Glutamatergic neuron (in vitro differentiated cells): Measurements from ENCODE around the gene NAV3. TPM values are rescaled to one million over a fixed set of nuclear protein-coding genes. Genes with fewer than 3 reads are reported as not detected.

Experiments used
- DNase-seq: peaks from one replicate; pipeline ENCODE4 v3.0.0; 2022
- H3K27ac Mint-ChIP-seq: one replicate; pipeline ENCODE4 v1.8.0; 2020; ENCODE audit warnings: mild to moderate bottlenecking, mixed read lengths, inconsistent platforms; ENCODE audit not compliant: unreplicated experiment
- H3K27me3 Mint-ChIP-seq: one replicate; pipeline ENCODE4 v1.8.0; 2020; ENCODE audit warnings: mild to moderate bottlenecking, moderate library complexity, mixed read lengths, inconsistent platforms; ENCODE audit not compliant: unreplicated experiment
- H3K36me3 Mint-ChIP-seq: one replicate; pipeline ENCODE4 v1.8.0; 2020; ENCODE audit warnings: mild to moderate bottlenecking, mixed read lengths, inconsistent platforms; ENCODE audit not compliant: unreplicated experiment
- H3K4me1 Mint-ChIP-seq: one replicate; pipeline ENCODE4 v1.8.0; 2020; ENCODE audit warnings: mild to moderate bottlenecking, low read depth, mixed read lengths, inconsistent platforms; ENCODE audit not compliant: unreplicated experiment
- H3K4me3 Mint-ChIP-seq: one replicate; pipeline ENCODE4 v1.8.0; 2020; ENCODE audit warnings: mild to moderate bottlenecking, mixed read lengths, inconsistent platforms; ENCODE audit not compliant: unreplicated experiment
- H3K9me3 Mint-ChIP-seq: one replicate; pipeline ENCODE4 v1.8.0; 2020; ENCODE audit warnings: mild to moderate bottlenecking, moderate library complexity, mixed read lengths, inconsistent platforms; ENCODE audit not compliant: unreplicated experiment
- total RNA-seq: library from RNA; stranded (reverse); fragmentation: NEBNext Ultra II Directional; extraction: Animal tissue kit (Norgen Biotek cat#: 25700); gene quantifications from one replicate; pipeline ENCODE4 v1.2.1, GENCODE V29; 2021; ENCODE audit not compliant: unreplicated experiment
- TF ChIP-seq, protein P1 (sequence below): fragments of 200-600 bp; sonication (generic); IDR thresholded peaks from one replicate; pipeline ENCODE4 v1.5.0; 2021; ENCODE audit not compliant: partially characterized antibody, unreplicated experiment

NAV3 gene
- total RNA-seq, 1 donor from 2014 or later = 13.6 TPM

DNA sequence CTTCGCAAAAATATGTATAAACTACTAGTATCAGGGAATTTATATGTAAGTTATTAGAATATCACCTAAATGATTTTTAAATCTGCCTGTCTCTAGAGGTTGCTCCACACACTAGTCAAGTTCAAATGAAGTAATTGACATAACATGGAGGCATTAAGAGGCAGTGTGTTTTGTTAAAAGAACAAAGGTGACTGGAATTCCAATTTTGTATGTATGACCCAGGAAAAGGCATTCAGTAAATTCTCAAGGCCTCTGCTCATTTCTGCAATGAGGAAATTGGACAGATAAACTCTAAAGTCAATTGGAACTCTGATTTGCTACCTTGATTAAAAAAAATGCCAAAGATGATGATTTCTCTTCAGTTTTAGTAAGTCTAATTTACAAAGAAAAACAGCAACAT is 117.1 kb downstream of the NAV3 start:
- Mint-ChIP-seq H3K9me3 (no peaks in the 10 kb centered on the region), H3K27ac (no peak overlapping the region), H3K4me1 (no peaks in the 10 kb centered on the region), H3K27me3 (no peaks in the 10 kb centered on the region), H3K4me3 (no peak overlapping the region), H3K36me3 (no peaks in the 10 kb centered on the region)
- no peak for DNase-seq
- TF ChIP-seq, protein P1, sequence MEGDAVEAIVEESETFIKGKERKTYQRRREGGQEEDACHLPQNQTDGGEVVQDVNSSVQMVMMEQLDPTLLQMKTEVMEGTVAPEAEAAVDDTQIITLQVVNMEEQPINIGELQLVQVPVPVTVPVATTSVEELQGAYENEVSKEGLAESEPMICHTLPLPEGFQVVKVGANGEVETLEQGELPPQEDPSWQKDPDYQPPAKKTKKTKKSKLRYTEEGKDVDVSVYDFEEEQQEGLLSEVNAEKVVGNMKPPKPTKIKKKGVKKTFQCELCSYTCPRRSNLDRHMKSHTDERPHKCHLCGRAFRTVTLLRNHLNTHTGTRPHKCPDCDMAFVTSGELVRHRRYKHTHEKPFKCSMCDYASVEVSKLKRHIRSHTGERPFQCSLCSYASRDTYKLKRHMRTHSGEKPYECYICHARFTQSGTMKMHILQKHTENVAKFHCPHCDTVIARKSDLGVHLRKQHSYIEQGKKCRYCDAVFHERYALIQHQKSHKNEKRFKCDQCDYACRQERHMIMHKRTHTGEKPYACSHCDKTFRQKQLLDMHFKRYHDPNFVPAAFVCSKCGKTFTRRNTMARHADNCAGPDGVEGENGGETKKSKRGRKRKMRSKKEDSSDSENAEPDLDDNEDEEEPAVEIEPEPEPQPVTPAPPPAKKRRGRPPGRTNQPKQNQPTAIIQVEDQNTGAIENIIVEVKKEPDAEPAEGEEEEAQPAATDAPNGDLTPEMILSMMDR = no peak

DNA sequence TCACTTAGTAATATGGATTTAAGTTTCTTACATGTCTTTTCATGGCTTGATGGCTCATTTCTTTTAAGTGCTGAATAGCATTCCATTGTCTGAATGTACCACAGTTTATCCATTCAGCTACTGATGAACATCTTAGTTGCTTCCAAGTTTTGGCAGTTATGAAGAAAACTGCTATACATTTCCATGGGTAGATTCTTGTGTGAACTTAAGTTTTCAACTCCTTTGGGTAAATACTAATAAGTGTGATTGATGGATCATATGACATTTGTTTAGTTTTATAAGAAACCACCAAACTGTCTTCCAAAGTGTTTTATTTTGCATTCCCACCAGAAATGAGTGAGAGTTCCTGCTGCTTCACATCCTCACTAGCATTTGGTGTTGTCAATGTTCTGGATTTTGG is 119.2 kb downstream of the NAV3 start:
- Mint-ChIP-seq H3K9me3 (no peaks in the 10 kb centered on the region), H3K27ac (no peak overlapping the region), H3K27me3 (no peaks in the 10 kb centered on the region), H3K36me3 (no peaks in the 10 kb centered on the region), H3K4me3 (no peak overlapping the region), H3K4me1 (no peaks in the 10 kb centered on the region)
- no peak for DNase-seq
- TF ChIP-seq, protein P1 = no peak

DNA sequence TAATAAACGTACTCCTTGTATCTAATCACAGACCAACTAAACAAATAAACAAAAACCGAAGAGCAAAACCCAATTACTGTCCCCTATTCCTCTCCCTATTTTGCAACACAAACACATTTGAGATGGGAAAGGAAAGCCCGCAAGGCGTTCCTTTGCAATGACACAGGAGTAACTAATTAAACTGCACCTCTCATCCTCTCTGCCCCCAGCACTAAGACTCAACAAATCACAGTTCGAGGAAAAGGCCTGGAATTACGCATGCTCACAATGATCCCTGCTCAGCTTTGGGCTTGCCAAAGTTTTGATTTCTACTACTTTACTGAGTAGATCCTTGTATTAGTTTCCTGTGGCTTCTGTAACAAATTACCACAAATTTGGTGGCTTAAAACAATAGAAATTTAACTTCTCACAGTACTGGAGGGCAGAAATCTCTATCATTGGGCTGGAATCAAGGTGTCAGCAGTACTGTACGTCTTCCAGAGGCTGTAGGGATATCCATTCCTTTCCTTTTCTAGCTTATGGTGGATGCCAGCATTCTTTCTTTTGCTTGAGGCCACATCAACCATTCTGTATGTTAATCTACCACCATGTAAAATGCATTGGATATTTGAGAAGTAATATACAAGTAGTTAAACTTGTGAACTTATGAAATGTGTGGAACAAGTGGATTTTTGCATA is 123.0 kb downstream of the NAV3 start:
- Mint-ChIP-seq H3K4me3 (no peak overlapping the region), H3K27me3 (no peaks in the 10 kb centered on the region), H3K27ac (no peak overlapping the region), H3K4me1 (no peaks in the 10 kb centered on the region), H3K36me3 (no peaks in the 10 kb centered on the region), H3K9me3 (no peaks in the 10 kb centered on the region)
- TF ChIP-seq, protein P1 = no peak
- no peak for DNase-seq

DNA sequence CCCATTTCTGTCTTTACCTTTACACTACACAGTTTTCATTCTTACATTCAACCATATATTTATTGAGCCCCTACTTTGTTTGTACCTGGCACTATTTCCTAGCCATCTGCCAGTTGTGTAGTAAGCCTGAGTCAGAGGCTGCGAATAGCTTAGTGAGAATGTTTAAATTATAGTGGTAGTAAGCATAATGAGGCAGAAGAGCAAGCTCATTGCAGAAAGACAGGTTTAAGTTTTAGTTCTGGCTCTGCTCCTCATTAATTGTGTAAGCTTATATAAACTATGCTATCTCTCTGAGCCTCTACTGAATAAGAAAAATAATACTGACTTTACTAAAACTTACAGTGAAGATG is 123.5 kb downstream of the NAV3 start:
- TF ChIP-seq, protein P1 = no peak
- Mint-ChIP-seq H3K4me3 (no peak overlapping the region), H3K27ac (no peak overlapping the region), H3K4me1 (no peaks in the 10 kb centered on the region), H3K27me3 (no peaks in the 10 kb centered on the region), H3K36me3 (no peaks in the 10 kb centered on the region), H3K9me3 (no peaks in the 10 kb centered on the region)
- no peak for DNase-seq

DNA sequence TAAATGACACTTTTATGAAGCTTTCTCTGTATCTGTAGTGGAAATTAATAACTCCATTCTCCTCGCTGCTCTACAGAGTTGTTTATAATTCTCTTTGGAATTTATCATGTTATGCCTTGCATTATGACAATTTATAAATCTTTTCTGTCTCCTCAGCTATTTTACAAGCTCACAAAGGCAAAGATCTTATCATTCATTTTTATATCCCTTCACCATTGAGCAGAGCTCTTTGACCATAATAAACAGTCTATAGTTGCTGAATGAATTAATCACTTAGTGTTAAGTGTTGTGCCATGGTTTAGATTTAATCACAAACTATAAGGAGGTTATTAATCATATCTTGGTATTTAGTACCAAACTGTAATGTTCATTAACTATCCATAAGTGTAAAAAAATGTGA is 126.4 kb downstream of the NAV3 start:
- no peak overlapping the region for H3K4me3 Mint-ChIP-seq
- H3K27ac Mint-ChIP-seq = no peak overlapping the region
- peaks cover 2% of the 10 kb centered on the region for H3K27me3 Mint-ChIP-seq
- no peak for DNase-seq
- H3K9me3 Mint-ChIP-seq = no peaks in the 10 kb centered on the region
- H3K4me1 Mint-ChIP-seq = no peaks in the 10 kb centered on the region
- H3K36me3 Mint-ChIP-seq = no peaks in the 10 kb centered on the region
- TF ChIP-seq, protein P1 = no peak
